Kidney (tissue), 14 donors: ENCODE measurements around the gene PSG1. TPM values are rescaled to one million over a fixed set of nuclear protein-coding genes. Genes with fewer than 3 reads are reported as not detected.
"Not testable (repeated sequence)": the region's sequence is repeated elsewhere in the genome, so short reads cannot be mapped to it uniquely, and the experiment has no call there.

Experiments
- DNase-seq, 5 donors: peaks; one replicate each; pipeline ENCODE4 v3.0.0-alpha.2; 2013 to 2020
- FAIRE-seq: peaks from 2 replicates; lab custom pipeline; 2012; peaks lifted over from hg19 to GRCh38; lab: Jason Lieb, UNC
- H3K27ac ChIP-seq, 2 donors: one replicate each; pipeline ENCODE4 v1.7.0; 2013; ENCODE audit warnings: low read depth in 2 of 2, low read length in 2 of 2, inconsistent platforms in 1 of 2
- H3K27me3 ChIP-seq: one replicate; pipeline ENCODE4 v1.7.1; 2013; ENCODE audit warnings: low read length, inconsistent platforms; ENCODE audit not compliant: control insufficient read depth, insufficient read depth
- H3K36me3 ChIP-seq, 3 donors: one replicate each; pipeline versions ENCODE4 v1.7.0 to v1.7.1; 2013; ENCODE audit warnings: low read length in 3 of 3, control low read depth in 1 of 3, inconsistent platforms in 1 of 3; ENCODE audit not compliant: insufficient read depth in 3 of 3, control insufficient read depth in 2 of 3
- H3K4me1 ChIP-seq, 3 donors: one replicate each; pipeline versions ENCODE4 v1.7.0 to v1.7.1; 2013; ENCODE audit warnings: low read length in 3 of 3, inconsistent platforms in 1 of 3, low read depth in 1 of 3; ENCODE audit not compliant: control insufficient read depth in 2 of 3, insufficient read depth in 2 of 3
- H3K4me3 ChIP-seq, 3 donors: one replicate each; pipeline versions ENCODE4 v1.7.0 to v1.8.1; 2013; ENCODE audit warnings: low read length in 3 of 3, control low read depth in 1 of 3, inconsistent platforms in 1 of 3
- H3K9ac ChIP-seq, 3 donors: one replicate each; pipeline versions ENCODE4 v1.7.0 to v1.7.1; 2013; ENCODE audit warnings: low read length in 3 of 3, control low read depth in 1 of 3, inconsistent platforms in 1 of 3
- H3K9me3 ChIP-seq, 3 donors: one replicate each; pipeline versions ENCODE4 v1.7.0 to v1.7.1; 2013; ENCODE audit warnings: low read length in 3 of 3, control low read depth in 1 of 3, inconsistent platforms in 1 of 3; ENCODE audit not compliant: control insufficient read depth in 2 of 3, insufficient read depth in 1 of 3
- intact Hi-C: fragments of 100-400 bp; cut with DNase I; formaldehyde crosslinking; loops from one replicate; pipeline ENCODE4 v1.11.1; 2022
- polyA plus RNA-seq: library from polyadenylated mRNA; stranded (reverse); fragments of 350-450 nt; fragmentation: Illumina TruSeq; extraction: RNeasy Lipid Tissue Mini Kit (QIAGEN cat#74804); gene quantifications from one replicate; pipeline ENCODE4 v1.2.3, GENCODE V29; 2014; ENCODE audit warnings: low read depth, low replicate concordance; ENCODE audit not compliant: insufficient read depth
- total RNA-seq: library from RNA; stranded (reverse); fragmentation: NEBNext Ultra II Directional; extraction: Animal tissue kit (Norgen Biotek cat#: 25700); gene quantifications from one replicate; pipeline ENCODE4 v1.2.1, GENCODE V29; 2021
- TF ChIP-seq, protein P1 (sequence below): IDR thresholded peaks from 3 replicates; pipeline ENCODE4 v1.5.1; 2012; ENCODE audit warnings: mild to moderate bottlenecking, moderate library complexity, borderline replicate concordance; ENCODE audit not compliant: insufficient read depth; ENCODE audit errors: extremely low read depth
- donor health status: control.
- donor health status: control.
- donor health status: control.
- donor health status: control.
- donor health status: control.
- donor health status: DM: yes; HTN: yes; CAD: no.
- donor health status: Normal renal cell carcinoma (clear cell type).

Gene PSG1
- total and polyA plus RNA-seq, 2 donors from 2014 or later, result not detected

DNA sequence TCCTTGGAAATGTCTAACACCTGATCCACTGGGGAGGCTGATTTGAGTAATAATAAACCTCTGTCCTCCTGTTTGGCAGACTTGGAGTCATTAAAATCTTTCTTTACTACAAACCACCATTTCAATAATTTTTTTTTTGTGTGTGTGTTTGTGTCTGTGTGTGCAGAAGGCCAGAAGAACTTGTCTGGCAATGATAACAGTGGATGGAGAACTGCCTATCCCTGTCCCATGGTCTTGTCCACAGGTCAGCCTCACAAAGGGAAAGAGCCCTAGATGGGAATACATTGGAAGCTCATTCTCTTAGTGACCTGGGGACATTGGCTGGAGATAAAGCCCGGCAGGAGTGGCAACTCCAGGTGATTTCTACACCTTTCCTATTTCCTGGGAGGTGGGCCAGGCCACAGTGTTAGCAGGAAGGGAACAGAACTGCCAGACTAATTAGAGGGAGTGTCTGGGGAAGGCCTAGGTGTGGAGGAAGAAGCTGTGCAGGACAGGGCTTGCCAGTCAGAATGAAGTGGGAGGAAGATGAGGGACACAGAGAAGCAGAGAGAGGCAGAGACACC, 27.7 kb downstream of the PSG1 start:
- intact Hi-C loops, result not testable (repeated sequence)

DNA sequence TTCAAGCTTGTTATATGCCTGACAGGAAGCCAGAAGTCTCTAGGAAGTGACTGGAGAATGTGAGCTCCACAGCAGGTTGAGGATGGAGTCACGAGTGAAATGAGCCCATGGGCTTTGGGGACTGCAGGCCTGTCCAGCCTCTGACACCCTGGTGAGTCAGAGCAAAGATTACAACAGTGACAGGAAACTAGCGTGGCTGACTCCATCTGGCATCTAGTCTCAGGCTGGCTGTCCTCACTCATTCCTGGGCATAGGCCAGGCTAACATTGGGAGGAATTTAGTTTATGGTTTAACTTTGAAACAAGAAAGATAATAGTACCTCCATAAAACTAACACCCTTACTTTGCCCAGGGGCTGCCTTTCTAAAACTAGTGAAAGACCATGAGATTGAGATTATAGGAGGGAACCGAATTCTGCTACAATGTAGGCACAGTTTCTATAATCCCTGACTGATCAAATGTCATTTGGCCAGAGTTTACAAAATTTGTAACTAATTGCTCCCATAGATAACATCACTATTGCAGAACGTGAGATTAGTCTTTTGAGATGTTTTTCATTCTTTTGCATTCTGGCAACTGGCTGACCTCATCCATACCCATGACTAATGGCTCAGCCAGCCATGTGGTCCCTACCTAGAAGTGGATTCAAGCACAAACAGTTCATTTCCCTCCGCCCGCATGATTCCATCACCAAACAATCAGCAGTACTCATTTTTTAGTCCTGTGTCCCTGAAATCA, 28.4 kb downstream of the PSG1 start:
- no peak for DNase-seq
- Histone ChIP-seq H3K4me1 (no peaks in the 10 kb centered on the region), H3K27me3 (no peaks in the 10 kb centered on the region), H3K36me3 (no peaks in the 10 kb centered on the region), H3K9ac (no peak overlapping the region), H3K4me3 (no peak overlapping the region), H3K9me3 (no peaks in the 10 kb centered on the region), H3K27ac (no peak overlapping the region)
- no peak for FAIRE-seq
- TF ChIP-seq, protein P1, sequence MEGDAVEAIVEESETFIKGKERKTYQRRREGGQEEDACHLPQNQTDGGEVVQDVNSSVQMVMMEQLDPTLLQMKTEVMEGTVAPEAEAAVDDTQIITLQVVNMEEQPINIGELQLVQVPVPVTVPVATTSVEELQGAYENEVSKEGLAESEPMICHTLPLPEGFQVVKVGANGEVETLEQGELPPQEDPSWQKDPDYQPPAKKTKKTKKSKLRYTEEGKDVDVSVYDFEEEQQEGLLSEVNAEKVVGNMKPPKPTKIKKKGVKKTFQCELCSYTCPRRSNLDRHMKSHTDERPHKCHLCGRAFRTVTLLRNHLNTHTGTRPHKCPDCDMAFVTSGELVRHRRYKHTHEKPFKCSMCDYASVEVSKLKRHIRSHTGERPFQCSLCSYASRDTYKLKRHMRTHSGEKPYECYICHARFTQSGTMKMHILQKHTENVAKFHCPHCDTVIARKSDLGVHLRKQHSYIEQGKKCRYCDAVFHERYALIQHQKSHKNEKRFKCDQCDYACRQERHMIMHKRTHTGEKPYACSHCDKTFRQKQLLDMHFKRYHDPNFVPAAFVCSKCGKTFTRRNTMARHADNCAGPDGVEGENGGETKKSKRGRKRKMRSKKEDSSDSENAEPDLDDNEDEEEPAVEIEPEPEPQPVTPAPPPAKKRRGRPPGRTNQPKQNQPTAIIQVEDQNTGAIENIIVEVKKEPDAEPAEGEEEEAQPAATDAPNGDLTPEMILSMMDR, result no peak
- intact Hi-C loops, result no loop called here

More for the DNA sequence above, 27.7 kb downstream of the PSG1 start:
- H3K4me3 ChIP-seq, H3K9me3 ChIP-seq, H3K9ac ChIP-seq, H3K4me1 ChIP-seq, DNase-seq, FAIRE-seq, H3K27me3 ChIP-seq, H3K36me3 ChIP-seq, H3K27ac ChIP-seq: not testable (repeated sequence)

DNA sequence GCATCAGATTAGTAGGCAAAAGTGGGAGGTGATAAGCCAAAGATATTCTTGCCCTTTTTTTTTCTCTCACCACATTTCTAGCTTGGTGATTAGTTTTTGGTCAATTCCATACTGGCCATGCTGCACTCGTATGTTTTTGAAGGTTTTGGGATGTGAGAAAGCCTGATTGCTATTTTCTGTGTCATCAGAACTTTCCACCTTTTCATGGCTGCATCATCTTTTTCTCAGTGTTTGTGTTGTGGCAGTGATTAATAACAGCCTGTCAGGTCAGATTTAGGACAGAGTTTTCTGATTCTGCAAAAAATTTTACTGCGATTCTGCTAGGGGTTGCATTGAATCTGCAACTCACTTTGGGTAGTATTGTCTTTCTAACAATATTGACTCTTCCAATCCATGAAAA, 32.9 kb downstream of the PSG1 start:
- TF ChIP-seq, protein P1, result no peak
- Histone ChIP-seq H3K27ac (no peak overlapping the region), H3K36me3 (no peaks in the 10 kb centered on the region), H3K4me3 (no peak overlapping the region), H3K27me3 (no peaks in the 10 kb centered on the region), H3K9me3 (no peaks in the 10 kb centered on the region), H3K4me1 (no peaks in the 10 kb centered on the region), H3K9ac (no peak overlapping the region)
- DNase-seq, result no peak
- no peak for FAIRE-seq
- intact Hi-C loops, result no loop called here

DNA sequence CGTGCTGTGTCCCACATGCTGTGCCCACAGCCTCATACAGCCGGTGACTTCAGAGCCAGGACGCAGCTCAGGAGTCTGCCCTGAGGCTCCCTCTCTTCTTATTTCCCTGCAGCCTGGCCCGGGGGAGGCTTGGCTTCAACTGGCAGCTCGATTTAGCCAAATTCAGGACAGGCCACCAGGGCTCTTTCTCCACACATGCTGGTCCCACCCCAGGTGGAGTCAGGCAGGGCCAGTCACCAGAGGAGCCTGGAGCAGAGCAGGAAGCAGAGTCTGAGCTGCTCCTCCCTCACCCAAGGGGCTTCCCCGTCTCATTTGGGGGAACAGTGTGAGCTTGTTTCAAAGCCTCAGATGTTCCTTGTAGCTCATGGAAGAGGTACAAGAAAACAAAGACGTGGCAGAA, 35.9 kb downstream of the PSG1 start:
- not testable (repeated sequence) for H3K9ac ChIP-seq

DNA sequence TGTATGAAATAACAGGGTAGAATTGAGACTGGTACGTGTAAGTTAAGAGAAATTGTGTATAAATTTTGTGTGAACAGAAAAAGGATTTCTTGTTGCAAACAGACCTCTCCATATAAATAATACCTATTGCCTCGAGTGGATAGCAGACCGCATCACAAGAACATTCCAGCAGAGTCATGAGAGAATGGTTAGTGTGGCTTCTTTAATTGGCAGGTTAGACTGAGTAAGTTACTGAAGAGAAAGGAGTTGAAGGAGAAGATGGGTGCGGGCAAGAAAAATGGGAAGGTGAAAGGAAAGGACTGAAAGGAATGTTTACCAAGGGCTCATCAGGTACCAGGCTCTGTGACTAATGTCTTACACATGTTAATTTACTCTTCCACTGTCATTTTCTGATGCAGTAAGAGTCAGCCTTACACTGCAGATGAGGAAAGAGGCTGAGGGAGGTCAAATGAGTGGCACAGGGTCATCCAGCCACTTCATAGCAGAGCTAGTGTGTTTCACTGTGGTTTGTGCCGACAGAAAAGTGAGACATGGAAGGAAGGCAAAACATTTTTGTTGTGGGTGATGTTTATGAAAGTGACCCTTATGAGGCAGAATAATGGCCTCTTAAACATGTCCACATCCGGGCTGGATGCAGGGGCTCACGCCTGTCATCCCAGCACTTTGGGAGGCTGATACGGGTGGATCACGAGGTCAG, 46.6 kb downstream of the PSG1 start:
- H3K36me3 ChIP-seq, H3K4me3 ChIP-seq, H3K4me1 ChIP-seq, H3K27ac ChIP-seq, H3K27me3 ChIP-seq, H3K9me3 ChIP-seq, intact Hi-C loops, DNase-seq, FAIRE-seq, H3K9ac ChIP-seq: not testable (repeated sequence)

More for the DNA sequence above, 35.9 kb downstream of the PSG1 start:
- H3K36me3 ChIP-seq, intact Hi-C loops, H3K4me3 ChIP-seq, FAIRE-seq, DNase-seq, H3K27me3 ChIP-seq, H3K4me1 ChIP-seq, H3K9me3 ChIP-seq, H3K27ac ChIP-seq: not testable (repeated sequence)

DNA sequence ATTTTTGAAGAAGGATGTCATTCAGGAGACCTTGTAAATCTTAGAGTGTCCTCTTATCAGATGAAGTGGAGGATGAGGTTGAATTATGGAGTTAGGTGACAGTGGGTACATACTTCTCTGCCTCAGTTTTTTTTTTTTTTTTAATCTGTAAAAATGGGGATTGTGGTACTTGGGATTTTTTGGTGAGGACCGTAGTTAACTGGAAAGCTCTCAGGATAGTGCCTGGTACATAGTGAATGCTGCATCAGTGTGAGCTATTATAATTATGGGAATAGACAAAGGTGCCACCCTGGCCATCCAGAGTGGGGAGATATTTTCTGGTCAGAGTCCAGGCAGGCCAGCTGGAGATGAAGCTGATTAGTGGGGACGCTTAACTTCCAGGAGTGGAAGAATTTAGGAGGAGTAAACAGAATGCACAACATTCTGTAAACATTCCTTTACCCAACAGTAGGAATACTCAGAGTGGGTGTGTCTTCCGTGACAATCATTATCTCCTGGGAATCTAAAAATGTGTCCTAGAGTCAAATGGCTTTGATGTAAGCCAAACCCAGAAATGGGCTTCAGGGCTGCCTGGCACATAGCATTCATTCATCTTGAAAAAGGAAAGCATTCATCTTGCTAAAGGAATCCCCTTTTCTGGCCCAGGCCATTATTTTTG, 47.4 kb downstream of the PSG1 start:
- FAIRE-seq, H3K9ac ChIP-seq, H3K27me3 ChIP-seq, H3K9me3 ChIP-seq, H3K36me3 ChIP-seq, H3K4me1 ChIP-seq, DNase-seq, H3K4me3 ChIP-seq, H3K27ac ChIP-seq, intact Hi-C loops: not testable (repeated sequence)
